HT1080 (cell line): ENCODE data around the gene TBX1. TPM values are rescaled to one million over a fixed set of nuclear protein-coding genes. Genes with fewer than 3 reads are reported as not detected.
"Not testable (repeated sequence)": the region's sequence is repeated elsewhere in the genome, so short reads cannot be mapped to it uniquely, and the experiment has no call there.

Experiments used
- DNase-seq: peaks from one replicate; pipeline ENCODE4 v3.0.0-alpha.2; 2015; ENCODE audit warnings: low read depth
- total RNA-seq: library from RNA; depleted of rRNA; stranded (reverse); fragments of >200 nt; shearing (Covaris generic); gene quantifications from 2 replicates; pipeline ENCODE4 v1.2.3, GENCODE V29; 2014

The TBX1 gene
- total RNA-seq, 1 experiment from 2014 or later = 0.14 TPM

DNA sequence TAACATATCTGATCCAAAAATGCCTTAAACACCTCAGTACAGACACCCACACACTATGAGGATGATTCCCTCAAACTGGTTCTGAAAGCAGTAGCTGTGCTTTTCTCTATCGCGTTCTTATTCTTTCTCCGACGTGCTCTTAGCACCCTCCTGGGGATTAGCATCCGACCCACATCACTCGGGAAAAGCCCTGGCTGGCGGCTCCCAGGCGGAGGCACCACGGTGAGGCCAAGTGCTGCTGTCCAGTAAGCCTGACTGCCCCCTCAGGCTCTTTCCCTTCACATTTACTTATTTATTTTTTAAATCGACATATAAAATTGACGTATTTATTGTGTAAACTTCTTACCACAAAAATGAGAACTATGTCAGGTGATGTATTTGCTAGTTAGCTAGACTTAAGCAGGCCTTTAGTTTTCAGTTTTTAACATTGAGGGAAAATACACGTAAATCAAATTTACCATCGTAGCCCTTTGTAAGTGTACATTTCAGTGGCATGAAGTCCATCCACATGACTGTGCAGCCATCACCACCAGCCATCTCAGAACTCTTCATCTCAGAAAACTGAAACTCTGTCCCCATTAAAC is 19.2 kb downstream of the TBX1 start:
- no peak for DNase-seq

DNA sequence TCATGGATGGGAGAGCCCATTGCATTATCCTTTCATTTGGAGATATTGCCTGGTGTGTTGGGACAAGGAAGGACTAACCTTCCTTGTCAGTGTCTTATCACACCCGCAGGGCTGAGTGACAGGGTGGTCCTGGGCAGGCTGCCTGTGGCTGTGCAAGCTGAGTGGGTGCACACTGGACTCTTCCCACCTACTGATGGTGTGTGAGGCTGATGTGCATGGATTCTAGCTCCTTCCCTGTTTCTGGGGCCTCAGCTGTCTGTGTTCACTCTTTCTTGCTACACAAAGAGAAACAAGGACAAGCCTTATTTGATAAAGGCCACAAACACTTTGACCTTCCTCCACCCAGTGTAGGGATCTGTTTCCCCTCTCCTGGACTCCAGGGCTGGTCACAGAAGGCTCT is 22.0 kb downstream of the TBX1 start:
- DNase-seq = no peak

DNA sequence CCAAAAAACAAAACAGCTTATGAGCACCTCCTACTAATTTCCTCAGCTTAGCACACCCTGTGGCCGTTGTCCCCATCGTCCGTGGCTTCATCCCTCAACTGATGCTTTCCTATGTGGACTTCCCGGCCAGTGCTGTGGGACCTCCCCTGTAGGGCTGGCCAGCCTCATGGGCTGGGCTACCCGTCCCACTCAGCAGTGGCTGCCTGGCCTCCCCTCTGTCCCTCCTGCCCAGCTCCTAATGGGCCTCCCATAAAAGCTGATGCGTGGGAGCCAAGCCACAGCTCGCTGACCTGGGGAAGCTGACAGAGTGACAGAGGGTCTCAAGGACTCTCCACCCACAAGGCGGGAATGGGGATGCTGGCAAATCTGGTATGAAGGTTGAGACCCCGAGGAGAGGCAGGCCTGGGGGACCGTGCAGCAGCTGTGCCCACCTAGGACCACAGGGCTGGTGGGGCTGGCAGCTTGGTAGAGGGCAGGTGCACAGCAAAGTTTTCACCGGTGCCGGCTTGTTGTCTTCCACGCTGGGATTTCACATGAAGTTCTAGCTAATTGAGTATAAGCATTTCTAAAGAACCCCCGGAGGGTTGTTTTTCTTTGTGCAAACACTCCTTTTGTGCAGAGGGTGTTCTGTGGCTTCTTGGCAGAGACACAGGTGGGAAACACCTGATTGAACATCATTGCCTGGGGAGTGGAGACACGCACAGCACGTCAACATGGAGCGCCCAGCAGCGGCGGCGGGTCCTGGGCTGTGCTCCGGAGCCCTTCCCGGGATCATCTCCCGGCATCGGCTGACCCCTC is 23.2 kb downstream of the TBX1 start:
- DNase-seq = no peak

DNA sequence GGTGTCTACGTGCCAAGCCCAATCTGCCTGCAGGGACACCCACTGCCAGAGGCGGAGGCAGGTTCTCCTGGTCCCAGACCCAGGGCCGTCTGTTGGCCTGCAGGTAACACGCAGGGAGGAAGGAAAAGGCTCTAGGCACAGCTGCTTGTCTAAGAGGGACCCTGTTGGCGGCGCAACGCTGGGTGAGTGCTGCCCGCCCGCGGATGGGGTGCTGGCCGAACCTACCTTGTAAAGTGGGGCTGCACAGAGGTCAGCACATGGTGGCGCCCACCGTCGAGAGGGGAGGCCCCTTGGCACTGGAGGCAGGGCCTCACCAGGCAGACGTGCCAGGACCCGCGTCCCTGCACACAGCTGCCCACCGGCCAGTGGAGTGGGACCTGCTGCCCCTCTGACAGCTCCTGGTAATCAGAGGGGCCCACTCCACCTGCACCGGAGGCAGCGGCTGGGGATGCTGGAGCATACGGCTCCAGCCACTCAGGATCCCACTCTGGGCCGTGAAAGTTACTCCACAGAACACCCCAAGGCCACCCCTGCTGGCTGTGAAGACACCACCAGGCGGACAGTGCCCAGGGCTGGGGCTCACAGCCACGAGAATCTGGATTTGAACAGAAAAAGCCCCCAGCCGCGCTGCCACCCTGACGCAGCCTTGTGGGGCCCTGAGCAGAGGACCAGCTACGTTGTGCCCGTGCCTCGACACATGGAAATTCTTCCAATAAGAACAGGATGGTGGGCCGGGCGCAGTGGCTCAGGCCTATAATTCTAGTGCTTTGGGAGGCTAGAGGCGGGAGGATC is 24.0 kb downstream of the TBX1 start:
- no peak for DNase-seq

DNA sequence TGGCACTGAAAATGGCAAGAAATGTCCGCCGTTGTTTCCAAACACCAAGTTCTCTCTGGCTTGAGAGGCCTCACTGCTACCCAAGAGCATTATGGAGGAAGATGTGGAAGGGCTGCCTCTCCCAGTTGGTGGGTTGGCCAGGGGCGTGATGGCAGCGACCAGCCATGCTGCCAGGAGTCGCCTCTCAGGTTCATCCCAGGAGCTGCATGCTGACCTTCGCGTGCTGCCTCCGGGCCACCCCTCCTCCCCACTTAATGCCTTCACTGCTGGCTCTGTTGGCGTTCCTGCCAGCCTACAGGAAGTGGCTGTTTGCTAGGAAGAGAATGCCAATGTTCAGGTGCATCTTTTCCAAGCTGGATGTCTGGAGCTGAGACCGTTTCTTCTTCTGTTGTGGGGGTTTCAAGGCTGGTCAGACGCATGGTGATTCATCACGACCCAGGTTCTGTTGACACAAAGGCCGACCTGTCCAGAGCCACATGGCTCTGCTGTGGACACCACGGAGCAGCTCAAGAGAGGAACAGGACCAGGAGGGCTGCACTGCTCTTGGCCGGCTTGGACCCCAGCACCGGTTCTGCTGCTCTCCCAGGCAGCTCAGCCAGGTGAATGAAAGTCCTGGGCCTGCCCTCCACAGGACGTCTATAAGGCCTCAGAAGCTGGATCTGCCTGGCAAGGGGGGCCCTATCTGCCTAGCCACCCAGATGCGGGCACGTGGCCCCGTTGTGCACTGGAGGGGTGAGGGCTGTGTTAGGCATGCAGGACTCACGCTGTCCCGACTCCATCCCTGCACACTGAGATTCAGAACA is 25.1 kb downstream of the TBX1 start:
- DNase-seq = no peak

DNA sequence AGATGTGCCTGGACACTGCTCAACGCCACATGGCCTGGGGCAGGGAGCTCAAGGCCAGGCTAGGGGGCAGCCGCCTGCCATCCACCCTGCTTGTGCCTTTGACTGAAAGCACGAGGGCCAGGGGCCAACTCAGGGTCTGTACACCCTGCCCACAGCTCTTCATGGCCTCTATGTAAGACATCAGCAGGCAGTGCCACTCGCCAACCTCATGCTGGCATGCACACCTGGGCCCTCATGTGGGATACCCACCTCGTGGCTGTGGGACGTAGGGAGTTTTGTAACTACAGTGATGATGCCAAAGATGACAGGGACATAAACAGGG is 25.6 kb downstream of the TBX1 start:
- no peak for DNase-seq

DNA sequence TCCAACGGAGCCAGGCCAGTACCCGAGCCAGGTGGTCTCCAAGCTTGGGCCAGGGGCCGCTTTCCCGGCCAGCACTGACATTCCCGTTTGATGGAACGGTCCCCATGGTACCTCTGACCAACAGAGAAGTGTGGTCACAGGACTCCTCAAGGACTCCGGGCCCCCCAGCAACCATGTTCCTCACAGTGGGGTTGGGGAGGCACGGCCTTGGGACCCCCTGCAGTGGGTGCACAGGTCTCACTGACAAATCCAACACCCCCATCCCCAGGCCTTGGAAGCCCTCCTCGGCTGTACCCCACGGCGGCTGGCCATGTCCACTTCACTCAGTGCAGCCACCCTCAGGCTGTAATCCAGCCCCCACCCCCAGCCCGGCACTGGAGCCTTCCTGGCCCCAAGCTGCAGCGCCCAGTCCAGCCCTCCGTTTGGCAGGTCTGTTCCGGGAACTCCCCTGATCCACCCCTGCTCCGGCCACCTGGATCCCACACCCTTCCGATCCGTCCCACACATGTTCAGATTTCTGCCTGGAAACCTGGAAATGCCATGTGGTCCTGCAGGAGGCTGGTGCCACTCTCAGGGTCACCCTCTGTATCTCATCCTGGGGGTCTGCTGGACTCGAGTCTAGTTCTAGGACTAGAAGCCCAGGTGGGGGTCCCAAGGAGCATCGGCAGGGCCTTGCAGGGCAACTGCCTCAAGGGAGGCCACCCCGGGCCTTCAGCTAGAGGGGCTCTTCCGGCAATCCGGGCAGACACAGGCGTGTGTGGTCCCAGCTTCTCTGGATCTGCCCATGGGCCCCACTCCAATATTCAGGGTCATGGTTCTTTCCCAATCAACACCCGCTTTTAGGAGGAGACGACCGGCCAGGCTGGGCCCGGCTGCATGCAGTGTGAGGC is 26.6 kb downstream of the TBX1 start:
- DNase-seq = no peak

DNA sequence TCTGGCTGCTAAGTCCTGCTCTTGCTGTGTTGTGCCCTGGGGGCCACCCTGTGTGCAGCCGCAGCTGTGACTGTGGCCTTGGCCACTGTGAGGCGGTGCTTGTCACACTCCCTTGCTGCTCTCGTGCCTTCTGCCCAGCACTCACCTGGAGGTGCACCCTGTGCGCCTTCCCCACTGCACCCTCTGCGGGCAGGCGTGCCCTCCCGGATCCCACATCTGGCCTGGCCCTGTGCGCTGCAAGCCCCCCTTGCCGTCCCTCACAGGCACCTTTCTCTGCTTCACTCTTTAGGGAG is 27.2 kb downstream of the TBX1 start:
- DNase-seq = no peak

DNA sequence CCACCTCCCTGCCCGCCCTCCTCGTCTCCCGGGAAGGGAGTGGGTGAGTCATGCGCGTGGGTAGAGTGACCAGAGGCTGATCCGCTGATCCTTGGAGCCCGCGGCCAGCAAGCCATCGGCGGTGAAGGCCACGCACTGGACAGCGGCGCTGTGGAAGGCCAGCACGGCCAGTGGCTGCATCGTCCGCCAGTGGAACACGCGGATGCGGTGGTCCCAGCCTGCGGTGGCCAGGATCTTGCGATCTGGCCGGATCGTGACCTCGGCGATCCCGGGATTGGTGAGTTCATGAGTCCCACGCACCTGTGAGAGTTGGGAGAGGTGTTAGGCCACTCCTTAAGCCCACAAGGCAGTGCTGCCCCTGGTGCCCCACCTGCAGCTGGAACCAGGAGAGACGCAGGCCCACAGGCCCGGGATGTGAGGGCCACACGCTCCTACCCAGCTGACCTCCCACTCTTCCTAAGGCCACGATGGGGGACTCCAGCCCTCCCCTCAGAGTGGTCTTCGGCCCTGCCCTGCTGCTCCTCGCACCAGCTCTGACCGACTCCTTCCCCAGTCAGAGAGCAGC is 28.2 kb downstream of the TBX1 start:
- no peak for DNase-seq

DNA sequence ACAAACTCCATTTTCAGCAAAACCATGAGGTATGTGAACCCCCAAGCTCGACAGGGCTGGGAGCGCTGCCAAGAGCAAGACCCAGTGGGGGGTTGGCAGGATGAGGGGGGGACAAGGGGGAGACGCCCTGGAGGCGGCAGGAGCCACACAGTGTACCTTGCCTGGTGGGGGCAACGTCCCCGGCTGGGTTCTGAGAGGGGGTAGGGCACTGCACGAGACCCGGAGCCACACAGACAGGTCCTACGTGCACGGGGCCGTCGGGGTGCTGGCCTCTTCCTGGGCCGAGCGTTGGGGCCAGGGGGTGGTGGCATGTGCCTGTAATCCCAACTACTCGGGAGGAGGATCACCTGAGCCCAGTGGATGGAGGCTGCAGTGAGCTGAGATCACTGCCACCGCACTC is 28.8 kb downstream of the TBX1 start:
- DNase-seq = no peak

DNA sequence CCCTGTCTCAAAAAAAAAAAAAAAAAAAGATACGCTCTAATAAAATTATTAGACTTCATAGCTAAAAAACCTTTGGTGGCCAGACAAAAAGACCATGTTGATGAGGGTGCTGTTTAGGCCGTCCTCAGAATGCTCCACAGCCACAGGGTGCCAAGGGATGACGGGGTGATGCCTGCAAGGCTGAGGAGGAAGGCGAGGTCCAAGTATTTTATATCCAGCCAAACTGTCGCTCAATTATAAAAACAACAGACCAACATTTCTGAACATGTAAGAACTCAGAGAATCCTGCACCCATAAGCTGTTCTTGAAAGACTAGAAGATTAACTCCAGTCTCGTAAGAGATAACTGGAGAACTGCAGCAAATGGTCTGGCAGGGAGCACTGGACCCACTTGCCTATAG is 29.2 kb downstream of the TBX1 start:
- no peak for DNase-seq

DNA sequence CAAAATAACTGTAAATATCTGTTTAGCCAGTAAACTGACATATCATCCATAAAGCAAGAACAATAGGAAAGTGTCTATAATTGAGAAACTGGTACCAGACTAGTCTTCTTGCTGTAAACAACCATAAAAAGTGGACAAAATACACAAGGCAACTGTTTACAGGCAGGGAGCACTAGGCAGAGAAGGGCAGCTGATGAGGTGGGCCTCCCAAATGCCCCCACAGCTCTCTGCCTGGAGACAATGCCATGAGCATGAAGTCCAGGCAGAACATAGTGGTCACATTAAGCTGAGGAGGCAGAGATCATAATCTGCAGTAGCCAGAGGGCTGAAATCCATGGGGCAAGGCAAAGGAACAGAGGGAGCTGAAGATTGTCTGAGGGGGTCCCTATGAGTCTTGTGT is 30.7 kb downstream of the TBX1 start:
- no peak for DNase-seq

DNA sequence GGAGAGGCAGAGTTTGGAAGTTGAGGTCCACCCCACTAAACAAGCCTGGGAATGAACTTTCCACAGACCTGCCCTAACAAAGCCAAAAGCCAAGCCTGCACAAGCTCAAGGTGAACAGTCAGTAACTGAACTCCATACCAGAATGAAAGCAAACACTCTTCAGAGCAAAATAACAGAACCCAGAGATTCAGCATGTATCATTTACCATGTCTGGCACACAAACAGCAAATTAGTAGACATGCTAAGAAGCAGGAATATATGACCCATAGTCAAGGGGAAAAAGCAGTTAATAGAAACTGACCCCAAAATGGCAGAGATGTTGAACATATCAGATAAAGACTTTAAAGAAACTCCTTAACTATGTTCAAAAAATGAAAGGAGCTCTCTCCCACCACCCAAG is 31.3 kb downstream of the TBX1 start:
- DNase-seq = no peak

DNA sequence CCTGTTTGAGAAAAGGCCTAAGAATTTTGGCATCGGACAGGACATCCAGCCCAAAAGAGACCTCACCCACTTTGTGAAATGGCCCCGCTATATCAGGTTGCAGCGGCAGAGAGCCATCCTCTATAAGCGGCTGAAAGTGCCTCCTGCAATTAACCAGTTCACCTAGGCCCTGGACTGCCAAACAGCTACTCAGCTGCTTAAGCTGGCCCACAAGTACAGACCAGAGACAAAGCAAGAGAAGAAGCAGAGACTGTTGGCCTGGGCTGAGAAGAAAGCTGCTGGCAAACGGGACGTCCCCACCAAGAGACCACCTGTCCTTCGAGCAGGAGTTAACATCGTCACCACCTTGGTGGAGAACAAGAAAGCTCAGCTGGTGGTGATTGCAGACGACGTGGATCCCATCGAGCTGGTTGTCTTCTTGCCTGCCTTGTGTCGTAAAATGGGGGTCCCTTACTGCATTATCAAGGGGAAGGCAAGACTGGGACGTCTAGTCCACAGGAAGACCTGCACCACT is 31.9 kb downstream of the TBX1 start:
- not testable (repeated sequence) for DNase-seq

DNA sequence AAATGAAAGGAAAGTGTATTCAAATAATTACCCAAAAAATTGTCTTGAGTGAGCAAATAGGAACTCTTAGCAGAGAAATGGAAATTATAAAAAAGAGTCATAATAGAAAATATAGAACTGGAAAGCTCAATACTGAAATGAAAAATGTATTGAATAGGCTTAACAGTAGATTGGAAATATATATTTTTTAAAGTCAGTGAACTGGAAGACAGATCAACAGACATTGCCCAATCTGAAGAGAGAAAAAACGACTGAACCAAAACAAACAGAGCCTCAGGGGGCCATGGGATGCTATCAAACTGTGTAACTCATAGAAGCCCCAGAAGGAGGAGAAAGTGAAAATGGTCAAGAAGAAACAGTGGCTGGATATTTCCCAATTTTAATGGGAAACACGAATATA is 32.6 kb downstream of the TBX1 start:
- no peak for DNase-seq

DNA sequence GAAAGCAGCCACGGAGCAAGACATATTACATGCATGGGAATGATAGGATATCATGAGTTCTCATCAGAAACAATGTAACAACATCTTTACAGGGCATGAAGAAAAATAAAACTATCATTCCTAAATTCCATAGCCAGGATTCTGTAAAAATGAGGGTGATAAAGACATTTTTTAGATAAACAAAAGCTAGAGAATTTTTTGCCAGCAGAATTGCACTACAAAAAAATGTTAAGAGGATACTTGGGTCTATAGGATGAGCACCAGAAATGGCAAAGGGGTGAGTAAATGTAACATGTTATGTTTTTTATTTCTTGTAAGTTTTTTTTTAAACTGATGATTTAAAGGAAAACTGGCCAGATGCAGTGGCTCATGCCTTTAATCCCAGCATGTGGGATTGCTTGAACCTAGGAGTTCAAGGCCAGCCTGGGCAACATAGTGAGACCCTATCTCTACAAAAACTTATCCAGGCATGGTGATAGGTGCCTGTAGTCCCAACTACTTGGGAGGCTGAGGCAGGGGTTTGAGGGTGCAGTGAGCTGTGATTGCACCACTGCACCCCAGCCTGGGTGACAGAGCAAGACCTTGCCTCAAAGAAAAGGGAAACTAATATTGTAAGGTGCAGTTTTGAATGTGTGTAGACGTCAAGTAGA is 33.2 kb downstream of the TBX1 start:
- no peak for DNase-seq

DNA sequence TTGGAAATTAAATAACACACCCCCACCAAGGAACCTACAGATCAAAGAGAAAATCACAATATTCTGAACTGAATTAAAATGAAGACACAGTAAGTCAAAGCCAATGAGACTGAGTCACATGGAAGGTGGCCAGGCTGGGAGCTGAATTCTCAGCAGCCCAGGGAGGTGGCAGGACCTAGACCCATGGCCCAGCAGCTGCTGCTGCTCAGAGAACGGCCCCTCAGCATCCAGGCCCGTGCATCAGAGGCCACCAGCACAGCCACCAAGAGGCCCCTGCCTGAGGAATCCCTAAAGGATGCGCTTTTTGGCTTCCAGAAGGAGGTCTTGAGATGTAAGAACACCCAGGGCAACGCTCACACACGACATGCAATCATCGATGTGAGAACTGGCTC is 35.0 kb downstream of the TBX1 start:
- no peak for DNase-seq

DNA sequence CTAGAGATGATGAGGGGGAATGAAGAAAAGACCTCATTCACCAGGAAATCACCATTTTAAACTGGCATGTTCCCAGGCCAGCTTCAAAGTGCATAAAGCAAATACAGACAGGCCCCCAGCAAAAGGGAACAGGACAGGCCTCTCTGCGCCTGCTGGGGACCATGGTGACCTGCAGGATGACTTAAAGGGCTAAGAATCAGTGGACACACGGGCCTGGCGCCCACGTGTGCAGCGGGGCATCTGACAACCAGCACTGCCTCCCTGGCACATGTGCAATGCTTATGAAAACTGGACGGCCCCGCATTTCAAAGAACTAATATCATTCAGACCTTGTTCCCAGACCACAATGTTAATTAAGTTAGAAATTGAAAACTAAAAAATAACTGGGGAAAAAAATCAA is 35.6 kb downstream of the TBX1 start:
- no peak for DNase-seq

DNA sequence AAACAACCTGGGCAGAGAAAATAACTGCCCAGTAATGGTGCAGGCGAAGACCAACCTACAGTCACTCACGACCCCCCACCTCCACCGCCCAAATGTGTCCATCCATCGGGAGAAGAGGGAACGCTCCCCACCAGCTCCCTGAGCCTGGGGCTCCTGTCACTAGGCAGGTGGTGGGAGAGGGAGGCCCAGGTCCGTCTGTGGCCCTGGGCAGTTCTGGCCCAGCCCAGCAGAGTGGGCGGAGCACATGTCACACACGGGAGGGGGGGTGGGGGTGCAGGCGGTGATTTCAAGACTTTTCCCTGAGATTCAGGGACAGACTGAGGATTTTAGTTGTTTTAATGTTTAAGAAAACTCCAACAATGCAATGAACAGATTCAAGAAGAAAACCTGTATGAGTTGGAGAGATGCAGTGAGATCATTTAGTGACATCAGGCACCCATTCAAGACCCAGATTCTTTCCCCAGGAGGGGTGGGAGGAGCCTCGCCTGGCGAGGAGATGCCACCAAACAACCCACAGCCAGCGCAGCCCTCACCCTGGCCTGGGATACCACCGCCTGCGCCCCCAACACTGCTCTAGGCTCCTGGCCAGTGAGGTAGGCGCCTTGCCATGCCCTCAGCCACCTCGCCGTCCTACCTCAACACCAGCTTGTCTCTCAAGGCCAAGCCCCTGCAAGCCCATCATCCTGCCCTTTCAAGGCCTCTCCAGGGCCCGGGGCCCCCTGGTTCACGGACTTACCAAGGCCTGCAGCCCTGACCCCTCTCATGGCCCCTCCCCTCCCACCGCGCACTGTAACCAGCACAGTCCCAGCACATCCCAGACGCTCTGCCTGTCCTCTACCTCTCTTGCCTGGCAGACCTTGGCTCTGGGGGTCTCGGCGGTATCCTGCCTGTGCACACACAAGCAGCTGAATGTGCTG is 36.8 kb downstream of the TBX1 start:
- DNase-seq = no peak
